ENCODE measurements around the gene RNF41. TPM values are rescaled to one million over a fixed set of nuclear protein-coding genes. Genes with fewer than 3 reads are reported as not detected.
A peak's percentile ranks its signal among the peaks of the same experiment; 100 is the strongest.

The RNF41 gene
- total and polyA plus RNA-seq, 11 donors: 10.6 to 84.0 (median 53.3) TPM

DNA sequence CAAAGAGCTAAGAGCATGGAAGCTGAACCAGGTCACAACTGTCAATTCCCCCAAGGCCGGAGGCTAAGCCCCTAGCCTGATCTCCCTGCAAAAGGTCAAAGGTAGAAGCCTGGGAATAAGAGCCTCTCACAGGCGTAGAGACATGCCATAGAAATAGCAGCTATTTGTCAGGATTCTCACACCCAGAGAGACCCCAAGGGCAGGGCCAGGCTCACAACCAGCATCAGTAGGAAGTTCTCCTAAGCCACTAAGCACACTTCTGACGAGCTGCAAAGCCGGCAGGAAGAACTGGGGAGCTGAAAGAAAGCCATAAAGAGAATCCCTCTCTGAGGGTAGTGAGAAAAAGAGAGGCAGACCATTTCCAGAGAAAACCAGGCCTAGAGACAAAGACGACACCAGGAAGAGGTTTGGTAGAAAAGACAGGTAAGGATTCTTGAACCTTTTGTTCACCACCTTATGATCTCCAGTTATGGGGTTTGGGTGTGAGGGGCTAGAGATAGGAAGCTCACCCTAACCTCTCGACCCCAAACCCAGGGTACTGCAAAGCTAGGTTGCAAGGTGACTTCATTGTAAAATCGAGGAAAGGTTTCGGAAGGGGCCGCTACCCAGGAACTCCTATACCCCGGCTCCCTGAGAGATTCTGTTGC, 33.5 kb downstream of the RNF41 start:
- WGBS, 4 donors: 11 to 23% (median 16%) methylated on average over 10 of the region's 10 CpGs
- Histone ChIP-seq H3K4me1 (peaks cover 0 to 36% (median 17%) of the 10 kb centered on the region in 12 donors), H3K9me3 (no peaks in the 10 kb centered on the region), H3K27ac (peak overlapping the region in 11 of 12 donors; percentile 73 to 98 (median 90)), H3K27me3 (no peaks in the 10 kb centered on the region), H3K36me3 (peaks cover 0 to 43% (median 37%) of the 10 kb centered on the region in 9 donors), H3K4me3 (peak overlapping the region; percentile 60 to 99 (median 84))
- TF ChIP-seq CTCF (IDR thresholded peaks at IDR 0.05) (no peak), POLR2A (IDR thresholded peaks at IDR 0.05) (no peak)
- no peak for DNase-seq
- ATAC-seq: no peak
- intact Hi-C loops (cut with DNase I): loop anchor here in 9 of 10 donors (2.0 to 10.0 kb wide), 5 partner anchors 29 to 143 kb away; partner anchors contain the start of genes ZC3H10 (in 6 of the 9), MYL6 (in 1 of the 9), NABP2 (in 1 of the 9) and RNF41 (in 1 of the 9)

GRCh38 chr12:56186957-56187356, 34.8 kb downstream of the RNF41 start:
- no peaks in the 10 kb centered on the region for H3K27me3 ChIP-seq
- peaks cover 3 to 56% (median 50%) of the 10 kb centered on the region in 9 donors for H3K36me3 ChIP-seq
- ATAC-seq (no peak), DNase-seq (no peak)
- peak overlapping the region in 3 of 12 donors; percentile 64 to 99 (median 82) for H3K4me3 ChIP-seq
- H3K4me1 ChIP-seq: peaks cover 0 to 30% (median 17%) of the 10 kb centered on the region in 12 donors
- no peak for TF ChIP-seq CTCF (IDR thresholded peaks at IDR 0.05)
- TF ChIP-seq POLR2A (IDR thresholded peaks at IDR 0.05): no peak
- intact Hi-C loops (cut with DNase I): loop anchor here in 2 of 10 donors (5.0 to 10.0 kb wide), 2 partner anchors 35 to 142 kb away; partner anchors contain the start of genes NABP2 (in 1 of the 2), RNF41 (in 1 of the 2) and RPS26 (in 1 of the 2)
- 32 to 58% (median 43%) methylated on average over 2 of the region's 2 CpGs for WGBS, 4 donors
- peak overlapping the region in 2 of 12 donors; percentile 86 to 98 for H3K27ac ChIP-seq
- H3K9me3 ChIP-seq: no peaks in the 10 kb centered on the region

- ATAC-seq (no peak), DNase-seq (no peak)
- H3K27ac ChIP-seq: no peak overlapping the region
- no peaks in the 10 kb centered on the region for H3K9me3 ChIP-seq
- WGBS, 4 donors: 80 to 91% (median 89%) methylated on average over 3 of the region's 3 CpGs
- intact Hi-C loops (cut with DNase I): no loop called here
- H3K4me1 ChIP-seq: no peaks in the 10 kb centered on the region
- H3K36me3 ChIP-seq: peaks cover 3 to 100% (median 100%) of the 10 kb centered on the region in 9 donors
- TF ChIP-seq POLR2A (IDR thresholded peaks at IDR 0.05) (no peak), CTCF (IDR thresholded peaks at IDR 0.05) (no peak)
- no peak overlapping the region for H3K4me3 ChIP-seq
- H3K27me3 ChIP-seq: no peaks in the 10 kb centered on the region
Observed at GRCh38 chr12:56178347-56178746, 43.4 kb downstream of the RNF41 start.

DNA sequence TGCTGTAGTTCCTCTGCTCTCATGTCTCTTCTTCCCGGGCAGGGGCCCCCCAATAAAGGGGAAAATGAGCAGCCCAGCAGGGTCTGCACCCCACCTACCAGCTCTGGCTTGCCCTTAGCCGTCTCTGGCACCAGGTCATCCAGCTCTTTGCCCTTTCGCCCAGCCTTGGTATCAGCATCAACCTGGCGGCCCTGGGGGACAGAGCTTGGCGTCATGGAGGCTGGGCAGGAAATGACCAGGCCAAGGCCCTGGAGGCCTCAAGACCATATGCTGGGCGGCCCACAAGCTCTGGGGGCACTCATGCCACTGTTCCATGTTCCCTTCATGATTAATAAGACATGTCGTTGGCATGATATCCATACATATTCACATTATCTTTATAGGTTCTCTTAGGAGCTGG, 48.9 kb downstream of the RNF41 start:
- Histone ChIP-seq H3K27ac (no peak overlapping the region), H3K4me3 (no peak overlapping the region), H3K4me1 (no peaks in the 10 kb centered on the region), H3K36me3 (peaks cover 3 to 100% (median 99%) of the 10 kb centered on the region in 9 donors), H3K9me3 (no peaks in the 10 kb centered on the region), H3K27me3 (no peaks in the 10 kb centered on the region)
- DNase-seq (no peak), ATAC-seq (no peak)
- intact Hi-C loops (cut with DNase I): no loop called here
- 86 to 93% (median 88%) methylated on average over 7 of the region's 7 CpGs for WGBS, 4 donors
- TF ChIP-seq CTCF (IDR thresholded peaks at IDR 0.05): no peak
- no peak for TF ChIP-seq POLR2A (IDR thresholded peaks at IDR 0.05)

All from heart left ventricle (tissue), 16 donors.